ENCODE measurements around the gene SEM1.

- TF ChIP-seq GATA2 (IDR thresholded peaks at IDR 0.05; ENCODE audit: low read depth, low read length) = no peak
- no peak for TF ChIP-seq GATA3 (IDR thresholded peaks at IDR 0.05; ENCODE audit: low read depth, low read length)
These were observed 8.4 kb downstream of the SEM1 start for GRCh38 chr7:96701258-96701657.

Measured in SH-SY5Y (cell line).